ENCODE data around the gene ANKS4B. TPM values are rescaled to one million over a fixed set of nuclear protein-coding genes. Genes with fewer than 3 reads are reported as not detected.

Gene ANKS4B
- total RNA-seq, 1 experiment from 2014 or later, result not detected

- ATAC-seq (no peak), DNase-seq (ENCODE audit: low read depth, low spot score) (no peak)
- TF ChIP-seq TCF7L2 (IDR thresholded peaks at IDR 0.05; ENCODE audit: low read depth, low read length) (no peak), SIN3A (IDR thresholded peaks at IDR 0.05; ENCODE audit: borderline replicate concordance, insufficient read depth, low read depth, low read length) (no peak), REST (IDR thresholded peaks at IDR 0.05; ENCODE audit: insufficient read depth in 1 of 2, low read depth in 2 of 2, low read length in 1 of 2) (no peak), CTCF (IDR thresholded peaks at IDR 0.05) (no peak), POLR2AphosphoS5 (IDR thresholded peaks at IDR 0.05; ENCODE audit: low read depth, low read length) (no peak)
- Histone ChIP-seq H3K36me3 (ENCODE audit: control insufficient read depth, insufficient read depth, low read length) (no peaks in the 10 kb centered on the region), H3K4me3 (ENCODE audit: low read depth in 2 of 2, low read length in 2 of 2) (no peak overlapping the region), H3K27me3 (ENCODE audit: control insufficient read depth, insufficient read depth, low read length) (peaks cover 19% of the 10 kb centered on the region; the same call in 1 of the 2 replicates), H3K27ac (ENCODE audit: low read length) (no peak overlapping the region), H3K4me1 (ENCODE audit: control insufficient read depth, insufficient read depth, low read length) (no peaks in the 10 kb centered on the region), H3K9me3 (ENCODE audit: control insufficient read depth, insufficient read depth, low read depth, low read length) (no peaks in the 10 kb centered on the region)
- in situ Hi-C loops (cut with HindIII; ENCODE audit: low pct_unique_long_range_greater_than_20kb, low sequenced_read_pairs) (no loop called here), intact Hi-C loops (cut with micrococcal nuclease; ENCODE audit: unreplicated experiment) (no loop called here)
- ChIA-PET POLR2A (no interaction called here), CTCF (no interaction called here)
- no TSS peak for BruUV-seq (replicated peaks)
Observed at GRCh38 chr16:21235199-21235585, 1.7 kb downstream of the ANKS4B start.

GRCh38 chr16:21236831-21237230 lies 3.3 kb downstream of the ANKS4B start:
- H3K36me3 ChIP-seq (ENCODE audit: control insufficient read depth, insufficient read depth, low read length), result no peaks in the 10 kb centered on the region
- CTCF ChIA-PET, result no interaction called here
- no peak for TF ChIP-seq SIN3A (IDR thresholded peaks at IDR 0.05; ENCODE audit: borderline replicate concordance, insufficient read depth, low read depth, low read length)
- no peak for TF ChIP-seq CTCF (IDR thresholded peaks at IDR 0.05)
- TF ChIP-seq TCF7L2 (IDR thresholded peaks at IDR 0.05; ENCODE audit: low read depth, low read length), result no peak
- no peak for TF ChIP-seq POLR2AphosphoS5 (IDR thresholded peaks at IDR 0.05; ENCODE audit: low read depth, low read length)
- TF ChIP-seq REST (IDR thresholded peaks at IDR 0.05; ENCODE audit: insufficient read depth in 1 of 2, low read depth in 2 of 2, low read length in 1 of 2), result no peak
- H3K4me3 ChIP-seq (ENCODE audit: low read depth in 2 of 2, low read length in 2 of 2), result no peak overlapping the region
- POLR2A ChIA-PET, result no interaction called here
- H3K9me3 ChIP-seq (ENCODE audit: control insufficient read depth, insufficient read depth, low read depth, low read length), result no peaks in the 10 kb centered on the region
- ATAC-seq, result no peak
- H3K27ac ChIP-seq (ENCODE audit: low read length), result no peak overlapping the region
- DNase-seq (ENCODE audit: low read depth, low spot score), result no peak
- BruUV-seq (replicated peaks), result no TSS peak
- no peaks in the 10 kb centered on the region for H3K4me1 ChIP-seq (ENCODE audit: control insufficient read depth, insufficient read depth, low read length)
- intact Hi-C loops (cut with micrococcal nuclease; ENCODE audit: unreplicated experiment) (no loop called here), in situ Hi-C loops (cut with HindIII; ENCODE audit: low pct_unique_long_range_greater_than_20kb, low sequenced_read_pairs) (no loop called here)
- H3K27me3 ChIP-seq (ENCODE audit: control insufficient read depth, insufficient read depth, low read length), result peaks cover 13% of the 10 kb centered on the region; the same call in 1 of the 2 replicates
